ENCODE measurements around the gene KNL1. TPM values are rescaled to one million over a fixed set of nuclear protein-coding genes. Genes with fewer than 3 reads are reported as not detected.

KNL1 gene
- total and polyA plus RNA-seq, 2 of the 8 experiments (the other 6 are each of a cell fraction or from before 2014, with no cell fraction given) = 4.4 to 22.5 TPM

DNA sequence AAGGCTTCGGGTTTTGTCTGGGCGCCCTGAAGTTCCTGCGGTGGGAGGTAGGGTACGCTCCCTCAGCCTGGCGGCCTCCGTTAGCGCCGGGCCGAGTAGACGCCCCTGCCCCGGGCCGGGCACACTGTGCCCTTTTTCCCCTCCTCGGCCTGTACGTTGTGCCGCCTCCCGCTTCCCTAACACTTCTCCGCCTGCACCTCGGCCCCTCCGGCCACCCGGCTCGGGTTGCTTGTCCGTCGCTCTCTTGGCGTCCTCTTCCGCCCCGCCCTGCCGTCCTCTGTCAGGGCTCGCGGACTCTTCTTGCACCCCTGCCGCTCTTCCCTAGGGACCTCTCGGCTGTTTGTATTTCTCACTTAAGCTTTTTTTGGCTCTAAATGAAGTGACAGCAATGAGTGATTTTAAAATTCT is 384 bp downstream of the KNL1 start (continued):
- TF ChIP-seq SIN3A (conservative IDR thresholded peaks at IDR 0.05 in 1 of 2, IDR thresholded peaks at IDR 0.05 in 1 of 2; ENCODE audit: low read depth in 1 of 2, low read length in 2 of 2) = peak; percentile 72 to 73; a peak in 2 of 4 replicates
- no peak for TF ChIP-seq SIX5 (IDR thresholded peaks at IDR 0.05; ENCODE audit: low read depth, low read length)
- no peak for TF ChIP-seq TAF7 (optimal IDR thresholded peaks at IDR 0.05; ENCODE audit: borderline replicate concordance, low read depth, low read length)
- TF ChIP-seq, protein P1, sequence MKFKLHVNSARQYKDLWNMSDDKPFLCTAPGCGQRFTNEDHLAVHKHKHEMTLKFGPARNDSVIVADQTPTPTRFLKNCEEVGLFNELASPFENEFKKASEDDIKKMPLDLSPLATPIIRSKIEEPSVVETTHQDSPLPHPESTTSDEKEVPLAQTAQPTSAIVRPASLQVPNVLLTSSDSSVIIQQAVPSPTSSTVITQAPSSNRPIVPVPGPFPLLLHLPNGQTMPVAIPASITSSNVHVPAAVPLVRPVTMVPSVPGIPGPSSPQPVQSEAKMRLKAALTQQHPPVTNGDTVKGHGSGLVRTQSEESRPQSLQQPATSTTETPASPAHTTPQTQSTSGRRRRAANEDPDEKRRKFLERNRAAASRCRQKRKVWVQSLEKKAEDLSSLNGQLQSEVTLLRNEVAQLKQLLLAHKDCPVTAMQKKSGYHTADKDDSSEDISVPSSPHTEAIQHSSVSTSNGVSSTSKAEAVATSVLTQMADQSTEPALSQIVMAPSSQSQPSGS (IDR thresholded peaks at IDR 0.05; ENCODE audit: low read length) = no peak
- TF ChIP-seq, protein P2, sequence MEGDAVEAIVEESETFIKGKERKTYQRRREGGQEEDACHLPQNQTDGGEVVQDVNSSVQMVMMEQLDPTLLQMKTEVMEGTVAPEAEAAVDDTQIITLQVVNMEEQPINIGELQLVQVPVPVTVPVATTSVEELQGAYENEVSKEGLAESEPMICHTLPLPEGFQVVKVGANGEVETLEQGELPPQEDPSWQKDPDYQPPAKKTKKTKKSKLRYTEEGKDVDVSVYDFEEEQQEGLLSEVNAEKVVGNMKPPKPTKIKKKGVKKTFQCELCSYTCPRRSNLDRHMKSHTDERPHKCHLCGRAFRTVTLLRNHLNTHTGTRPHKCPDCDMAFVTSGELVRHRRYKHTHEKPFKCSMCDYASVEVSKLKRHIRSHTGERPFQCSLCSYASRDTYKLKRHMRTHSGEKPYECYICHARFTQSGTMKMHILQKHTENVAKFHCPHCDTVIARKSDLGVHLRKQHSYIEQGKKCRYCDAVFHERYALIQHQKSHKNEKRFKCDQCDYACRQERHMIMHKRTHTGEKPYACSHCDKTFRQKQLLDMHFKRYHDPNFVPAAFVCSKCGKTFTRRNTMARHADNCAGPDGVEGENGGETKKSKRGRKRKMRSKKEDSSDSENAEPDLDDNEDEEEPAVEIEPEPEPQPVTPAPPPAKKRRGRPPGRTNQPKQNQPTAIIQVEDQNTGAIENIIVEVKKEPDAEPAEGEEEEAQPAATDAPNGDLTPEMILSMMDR (IDR thresholded peaks at IDR 0.05; ENCODE audit: control extremely low read depth in 1 of 3, insufficient read depth in 1 of 3, low read depth in 1 of 3, low read length in 3 of 3) = 0 out of 4 replicates have a peak, but pooled peaks of 1 of the 3 experiments have one; percentile 5
- no peak for TF ChIP-seq KDM5A (IDR thresholded peaks at IDR 0.05; ENCODE audit: low read length)
- TF ChIP-seq SUZ12 (IDR thresholded peaks at IDR 0.05; ENCODE audit: low read length) = no peak
- TF ChIP-seq POLR2A (IDR thresholded peaks at IDR 0.05; ENCODE audit: control extremely low read depth in 1 of 2, low read depth in 2 of 2, low read length in 2 of 2) = peak in 1 of 2 experiments; percentile 75; a peak in 2 of 3 replicates
- peak; percentile 82 for TF ChIP-seq ASH2L (IDR thresholded peaks at IDR 0.05; ENCODE audit: low read length)
- TF ChIP-seq JUN (IDR thresholded peaks at IDR 0.05; ENCODE audit: low read depth, low read length) = no peak

Data from H1 (cell line).